Central memory CD4-positive, alpha-beta T cell (primary cell): ENCODE results near the gene TASOR.
A peak's percentile ranks its signal among the peaks of the same experiment; 100 is the strongest.

Experiments used
- DNase-seq: peaks from one replicate; pipeline ENCODE4 v3.0.0; 2022

TASOR gene

DNA sequence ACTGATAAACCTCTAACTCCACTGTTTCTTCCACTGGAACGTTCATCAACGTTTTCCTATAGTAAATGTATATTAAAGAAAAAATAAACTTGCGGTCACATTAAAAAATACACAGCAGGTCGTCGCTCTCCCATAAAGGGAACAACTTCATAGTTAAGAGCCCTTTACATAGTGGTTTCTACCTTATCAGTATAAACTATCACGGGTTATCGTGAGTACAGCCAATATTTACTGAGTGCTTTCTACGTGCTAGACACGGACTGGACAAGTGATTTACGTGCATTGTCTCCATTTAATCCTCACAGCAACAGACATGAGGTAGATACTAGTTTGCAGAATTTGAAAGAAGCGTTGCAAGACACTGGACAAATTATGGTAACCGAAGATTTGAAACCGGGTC, 964 bp upstream of the TASOR start:
- DNase-seq, result no peak

DNA sequence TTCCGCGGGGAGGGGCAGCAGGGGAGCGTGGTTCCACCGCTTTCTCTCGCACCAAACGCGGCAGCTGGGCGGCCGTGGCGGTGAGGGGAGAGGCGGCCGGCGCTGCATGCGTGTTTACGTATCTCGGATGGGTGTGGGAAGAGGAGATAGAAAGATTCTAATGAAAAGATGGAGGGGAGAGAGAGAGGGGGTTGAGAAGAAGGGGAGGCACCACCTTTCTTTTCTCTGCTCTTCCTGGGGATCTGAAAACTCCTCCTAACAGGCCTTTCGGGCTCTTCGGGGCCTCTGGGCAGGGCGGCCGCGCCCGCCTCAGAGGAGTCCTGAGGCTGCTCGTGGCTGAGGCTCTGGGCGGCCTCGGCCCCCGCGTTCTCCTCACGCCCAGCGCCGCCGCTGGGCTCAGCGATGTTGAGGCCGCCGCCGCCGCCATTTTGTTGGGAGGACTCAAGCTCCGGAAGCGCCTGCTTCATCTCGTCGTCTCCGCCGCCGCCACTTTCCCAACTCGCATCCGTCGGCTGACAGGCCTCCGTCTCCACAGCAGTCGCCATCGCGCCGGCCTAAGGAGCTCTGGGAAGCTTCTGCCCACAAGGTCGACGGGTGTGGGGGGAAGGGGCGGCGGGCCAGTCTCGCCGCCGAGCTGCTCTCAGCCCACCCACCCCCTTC, 473 bp downstream of the TASOR start:
- peak; percentile 78 for DNase-seq

DNA sequence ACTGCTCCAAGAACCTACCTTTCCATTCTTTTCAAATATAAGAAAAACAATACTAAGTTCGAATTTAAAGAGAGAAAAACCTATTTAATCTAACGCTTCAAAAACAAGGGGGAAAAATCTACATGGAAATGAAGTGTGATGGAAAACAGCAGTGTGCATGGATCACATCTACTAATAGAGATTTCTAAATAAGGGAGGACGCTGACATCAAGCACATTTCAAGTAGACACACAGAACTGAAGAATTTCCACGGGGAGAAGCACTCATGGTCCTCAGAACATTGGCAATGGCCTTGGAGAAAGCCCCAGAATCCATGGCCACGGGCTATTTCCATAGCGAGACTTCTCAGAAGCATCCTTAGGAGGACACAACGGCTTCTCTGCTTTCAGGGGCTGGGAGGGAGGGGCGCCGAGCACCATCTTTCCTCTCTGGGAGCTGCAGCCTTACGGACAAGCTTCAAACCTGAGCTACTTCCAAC, 1.0 kb downstream of the TASOR start:
- no peak for DNase-seq

DNA sequence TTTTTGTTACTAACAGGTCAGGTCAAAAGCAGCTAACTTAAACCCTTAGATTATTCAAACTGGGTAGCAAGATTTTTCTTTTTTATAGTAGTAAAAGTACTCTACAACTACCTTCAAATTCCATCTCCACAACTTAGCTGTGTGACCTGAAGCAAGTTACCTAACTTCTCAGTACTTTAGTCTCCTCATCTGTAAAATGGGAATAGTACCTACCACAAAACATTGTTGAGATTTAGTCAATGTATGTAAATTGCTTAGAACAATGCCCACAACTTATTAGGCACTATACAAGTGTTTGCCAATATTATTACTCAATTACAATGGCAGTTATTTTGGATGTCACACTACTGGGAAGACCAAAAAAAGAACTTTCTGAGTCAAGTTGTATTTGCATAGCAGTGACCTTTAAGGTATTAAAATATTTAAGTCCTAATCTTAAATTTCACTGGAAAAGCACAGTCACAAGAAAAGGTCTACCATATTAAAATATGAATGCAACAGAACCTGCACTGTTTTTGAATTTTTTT, 2.9 kb downstream of the TASOR start:
- no peak for DNase-seq

DNA sequence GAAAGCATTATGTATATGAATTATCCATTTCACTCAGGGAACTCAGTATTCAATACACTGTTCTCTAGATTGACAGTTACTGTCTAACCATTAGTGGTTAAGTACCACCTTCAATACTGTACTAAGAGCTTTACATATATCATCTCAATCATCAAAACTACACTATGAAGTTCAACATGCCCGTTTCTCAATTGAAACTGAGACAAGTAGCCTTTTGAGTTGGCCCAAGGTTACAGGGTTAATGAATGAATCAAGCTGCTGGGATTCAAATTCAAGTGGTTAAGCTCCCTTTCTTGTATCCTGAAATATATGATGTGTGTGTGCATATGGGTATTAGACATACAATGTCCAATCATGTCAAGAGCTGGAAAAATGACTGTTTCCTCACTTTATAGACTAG, 5.8 kb downstream of the TASOR start:
- DNase-seq, result no peak

DNA sequence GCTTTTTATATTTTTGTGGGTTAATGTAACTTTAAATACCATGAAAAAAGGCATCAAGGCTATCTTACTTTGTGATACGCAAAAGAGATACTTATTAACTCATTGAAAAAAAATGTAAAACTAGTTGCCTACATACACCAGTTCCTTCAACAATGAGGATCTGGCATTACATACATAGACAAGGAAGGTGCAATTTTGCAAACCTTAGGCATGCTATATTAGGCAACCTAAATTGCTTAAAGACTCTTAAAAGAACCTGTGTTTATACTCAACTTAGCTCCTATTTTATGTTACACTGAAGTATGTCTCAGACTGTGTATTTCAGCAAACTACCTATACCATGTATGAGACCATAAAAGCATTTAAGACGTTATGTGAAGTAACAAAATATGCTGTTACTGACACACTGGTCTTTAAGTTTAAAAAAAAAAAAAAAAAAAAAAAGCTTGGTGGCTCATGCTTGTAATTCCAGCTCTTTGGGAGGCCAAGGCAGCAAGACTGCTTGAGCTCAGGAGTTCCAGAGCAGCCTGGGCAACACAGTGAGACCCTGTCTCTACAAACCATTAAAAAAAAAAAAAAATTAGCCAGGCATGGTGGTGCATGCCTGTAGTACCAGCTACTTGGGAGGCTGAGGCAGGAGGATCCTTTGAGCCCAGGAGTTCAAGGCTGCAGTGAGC, 9.1 kb downstream of the TASOR start:
- no peak for DNase-seq

GRCh38 chr3:56667973-56668579, 15.0 kb downstream of the TASOR start:
- peak; percentile 21 for DNase-seq

DNA sequence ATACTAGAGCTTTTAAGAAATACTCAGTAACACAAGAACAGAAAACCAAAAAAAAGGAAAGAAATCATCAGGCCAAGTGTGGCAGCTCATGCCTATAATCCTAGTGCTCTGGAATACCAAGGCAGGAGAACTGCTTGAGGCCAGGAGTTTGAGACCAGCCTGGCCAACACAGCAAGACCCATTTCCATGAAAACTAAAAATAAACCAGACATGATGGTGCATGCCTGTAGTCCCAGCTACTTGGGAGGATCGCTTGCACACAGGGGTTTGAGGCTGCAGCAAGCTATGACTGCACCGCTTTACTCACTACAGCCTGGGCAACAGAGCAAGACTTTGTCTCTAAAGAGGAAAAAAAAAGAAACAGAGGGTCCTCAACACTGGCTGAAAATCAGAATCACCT, 18.2 kb downstream of the TASOR start:
- DNase-seq, result no peak

- no peak for DNase-seq
Measured at GRCh38 chr3:56655709-56656108, 27.4 kb downstream of the TASOR start.

GRCh38 chr3:56654460-56654859, 28.6 kb downstream of the TASOR start:
- no peak for DNase-seq

- DNase-seq, result no peak
Measured at GRCh38 chr3:56645407-56645806, 37.7 kb downstream of the TASOR start.

- DNase-seq, result no peak
Measured at GRCh38 chr3:56633602-56634535, 49.2 kb downstream of the TASOR start.
